Activated T-cell treated with anti-CD3 and anti-CD28 coated beads, Interleukin-2, amount 50 U/mL, for 24 hours (primary cell): ENCODE data around the gene ZNF385B.

Experiments
- DNase-seq: peaks from one replicate; pipeline ENCODE4 v3.0.0-alpha.2; 2020
- H3K27ac Mint-ChIP-seq: 2 replicates; pipeline ENCODE4 v1.8.0; 2020; ENCODE audit warnings: mild to moderate bottlenecking, mixed read lengths
- H3K27me3 Mint-ChIP-seq: 2 replicates; pipeline ENCODE4 v1.8.0; 2020; ENCODE audit warnings: mixed read lengths
- H3K36me3 Mint-ChIP-seq: 2 replicates; pipeline ENCODE4 v1.8.0; 2020; ENCODE audit warnings: low read depth, mixed read lengths
- H3K4me1 Mint-ChIP-seq: 2 replicates; pipeline ENCODE4 v1.8.0; 2020; ENCODE audit warnings: low read depth, mixed read lengths
- H3K4me3 Mint-ChIP-seq: 2 replicates; pipeline ENCODE4 v1.8.0; 2020; ENCODE audit warnings: mild to moderate bottlenecking, moderate library complexity, mixed read lengths
- H3K9me3 Mint-ChIP-seq: 2 replicates; pipeline ENCODE4 v1.8.0; 2020; ENCODE audit warnings: mixed read lengths

The ZNF385B gene

GRCh38 chr2:179528576-179529069 lies 332.8 kb downstream of the ZNF385B start:
- H3K27me3 Mint-ChIP-seq, result no peaks in the 10 kb centered on the region
- no peaks in the 10 kb centered on the region for H3K36me3 Mint-ChIP-seq
- H3K9me3 Mint-ChIP-seq, result no peaks in the 10 kb centered on the region
- DNase-seq, result no peak
- no peak overlapping the region for H3K27ac Mint-ChIP-seq
- H3K4me1 Mint-ChIP-seq, result no peaks in the 10 kb centered on the region
- no peak overlapping the region for H3K4me3 Mint-ChIP-seq

DNA sequence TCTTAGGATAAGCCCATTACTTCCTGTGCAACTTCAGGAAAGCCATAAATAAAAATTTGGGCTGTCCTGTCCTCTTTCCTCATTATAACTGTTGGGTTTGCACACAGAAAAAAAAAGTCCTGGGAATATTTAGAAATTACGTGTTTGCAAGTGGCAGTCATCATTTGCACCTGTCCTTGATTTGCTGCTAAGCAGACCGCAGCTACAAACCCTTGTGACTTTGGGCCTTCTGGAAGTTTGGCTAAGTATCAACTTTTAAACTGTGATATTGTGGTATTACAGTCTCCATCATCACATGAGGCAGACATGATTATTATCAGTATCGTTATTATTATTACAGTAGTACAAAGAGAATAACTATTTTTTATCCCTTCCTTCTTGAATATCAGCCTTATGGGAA lies 336.1 kb downstream of the ZNF385B start:
- Mint-ChIP-seq H3K9me3 (no peaks in the 10 kb centered on the region), H3K4me3 (no peak overlapping the region), H3K27ac (no peak overlapping the region), H3K36me3 (no peaks in the 10 kb centered on the region), H3K27me3 (no peaks in the 10 kb centered on the region), H3K4me1 (no peaks in the 10 kb centered on the region)
- DNase-seq, result no peak

DNA sequence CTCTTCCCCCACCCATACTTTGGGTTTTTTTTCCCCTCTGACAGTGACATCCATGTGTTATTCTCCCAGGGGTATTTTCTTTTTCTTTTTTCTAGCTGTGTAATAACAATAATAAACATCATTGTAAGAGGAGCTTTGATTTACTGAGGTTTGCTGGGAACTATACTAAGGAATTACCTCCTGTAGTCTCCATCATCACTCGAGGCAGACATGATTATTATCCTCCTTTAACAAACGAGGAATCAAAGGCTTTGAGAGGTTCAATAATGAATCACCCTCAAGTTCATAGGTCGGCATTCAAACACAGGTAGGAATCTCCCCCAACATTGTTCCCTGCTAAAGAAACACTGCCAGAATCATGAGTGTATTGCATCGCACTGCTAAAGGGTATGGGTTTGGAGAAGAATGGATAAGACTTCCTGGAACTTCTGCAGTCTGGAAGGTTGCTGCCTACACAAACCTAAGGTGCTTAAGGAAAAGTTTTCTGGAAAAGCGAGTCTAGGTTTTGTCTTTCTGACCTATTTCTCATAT lies 336.5 kb downstream of the ZNF385B start:
- no peak overlapping the region for H3K4me3 Mint-ChIP-seq
- H3K27me3 Mint-ChIP-seq, result no peaks in the 10 kb centered on the region
- DNase-seq, result no peak
- H3K36me3 Mint-ChIP-seq, result no peaks in the 10 kb centered on the region
- H3K27ac Mint-ChIP-seq, result no peak overlapping the region
- no peaks in the 10 kb centered on the region for H3K9me3 Mint-ChIP-seq
- no peaks in the 10 kb centered on the region for H3K4me1 Mint-ChIP-seq

GRCh38 chr2:179521944-179522343 lies 339.5 kb downstream of the ZNF385B start:
- no peaks in the 10 kb centered on the region for H3K36me3 Mint-ChIP-seq
- H3K9me3 Mint-ChIP-seq, result no peaks in the 10 kb centered on the region
- no peak overlapping the region for H3K27ac Mint-ChIP-seq
- H3K4me3 Mint-ChIP-seq, result no peak overlapping the region
- H3K4me1 Mint-ChIP-seq, result no peaks in the 10 kb centered on the region
- DNase-seq, result no peak
- no peaks in the 10 kb centered on the region for H3K27me3 Mint-ChIP-seq

DNA sequence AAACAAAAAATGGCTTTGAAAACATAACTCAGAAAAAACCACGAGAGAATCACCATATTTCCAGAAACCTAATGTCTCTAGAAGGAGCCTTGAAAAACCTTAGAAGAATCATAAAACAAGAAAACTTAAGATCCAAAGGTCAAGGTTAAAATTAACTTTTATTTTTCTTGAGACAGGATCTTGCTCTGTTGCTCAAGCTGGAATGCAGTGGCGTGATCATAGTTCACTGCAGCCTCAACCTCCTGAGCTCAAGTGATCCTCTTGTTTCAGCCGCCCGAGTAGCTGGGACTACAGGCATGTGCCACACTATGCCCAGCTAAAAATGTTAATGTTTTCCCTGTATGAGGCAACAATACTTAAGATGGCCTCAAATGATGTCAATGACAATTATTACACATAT lies 342.6 kb downstream of the ZNF385B start:
- DNase-seq, result no peak
- no peaks in the 10 kb centered on the region for H3K36me3 Mint-ChIP-seq
- H3K4me1 Mint-ChIP-seq, result no peaks in the 10 kb centered on the region
- H3K4me3 Mint-ChIP-seq, result no peak overlapping the region
- H3K9me3 Mint-ChIP-seq, result no peaks in the 10 kb centered on the region
- H3K27me3 Mint-ChIP-seq, result no peaks in the 10 kb centered on the region
- H3K27ac Mint-ChIP-seq, result no peak overlapping the region

GRCh38 chr2:179513181-179513580 lies 348.2 kb downstream of the ZNF385B start:
- no peak overlapping the region for H3K4me3 Mint-ChIP-seq
- no peaks in the 10 kb centered on the region for H3K36me3 Mint-ChIP-seq
- no peak for DNase-seq
- H3K27me3 Mint-ChIP-seq, result no peaks in the 10 kb centered on the region
- H3K27ac Mint-ChIP-seq, result no peak overlapping the region
- no peaks in the 10 kb centered on the region for H3K9me3 Mint-ChIP-seq
- no peaks in the 10 kb centered on the region for H3K4me1 Mint-ChIP-seq

- no peaks in the 10 kb centered on the region for H3K4me1 Mint-ChIP-seq
- no peaks in the 10 kb centered on the region for H3K9me3 Mint-ChIP-seq
- H3K36me3 Mint-ChIP-seq, result no peaks in the 10 kb centered on the region
- H3K4me3 Mint-ChIP-seq, result no peak overlapping the region
- DNase-seq, result no peak
- H3K27me3 Mint-ChIP-seq, result no peaks in the 10 kb centered on the region
- no peak overlapping the region for H3K27ac Mint-ChIP-seq
Measured at GRCh38 chr2:179512281-179513035, 349.0 kb downstream of the ZNF385B start.

DNA sequence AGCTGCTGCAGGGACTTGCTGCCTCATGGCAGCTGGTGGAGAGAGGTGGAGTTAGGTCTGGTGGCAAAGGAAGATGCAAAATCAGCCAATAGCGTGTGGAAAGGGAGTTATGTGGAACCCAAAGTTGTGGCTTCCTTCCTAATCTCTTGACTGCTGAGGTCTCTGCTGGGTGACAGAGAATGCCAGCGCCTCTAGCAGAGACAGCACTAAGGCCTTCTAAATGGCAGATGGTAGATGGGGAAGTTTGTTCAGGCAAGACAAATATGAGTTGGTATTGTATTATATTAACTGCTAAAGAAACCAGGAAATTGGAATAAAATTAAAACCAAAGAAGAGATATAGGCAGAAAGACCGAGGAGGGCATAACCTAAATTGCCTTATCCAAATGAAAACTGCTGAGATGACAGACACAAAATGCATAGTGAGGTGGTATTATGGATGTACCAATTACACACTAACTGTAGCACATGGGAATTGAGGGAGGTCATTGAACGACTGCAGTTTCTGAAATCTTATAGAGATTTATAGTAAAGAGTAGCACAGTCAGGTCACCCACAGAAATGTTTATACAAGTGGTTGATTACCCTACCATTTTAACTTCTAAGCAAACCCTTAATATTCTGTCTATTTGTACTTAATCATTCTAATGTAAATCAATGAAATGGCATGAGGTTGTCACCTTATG lies 350.2 kb downstream of the ZNF385B start:
- Mint-ChIP-seq H3K27me3 (no peaks in the 10 kb centered on the region), H3K9me3 (no peaks in the 10 kb centered on the region), H3K36me3 (no peaks in the 10 kb centered on the region), H3K27ac (no peak overlapping the region), H3K4me1 (no peaks in the 10 kb centered on the region), H3K4me3 (no peak overlapping the region)
- DNase-seq, result no peak

DNA sequence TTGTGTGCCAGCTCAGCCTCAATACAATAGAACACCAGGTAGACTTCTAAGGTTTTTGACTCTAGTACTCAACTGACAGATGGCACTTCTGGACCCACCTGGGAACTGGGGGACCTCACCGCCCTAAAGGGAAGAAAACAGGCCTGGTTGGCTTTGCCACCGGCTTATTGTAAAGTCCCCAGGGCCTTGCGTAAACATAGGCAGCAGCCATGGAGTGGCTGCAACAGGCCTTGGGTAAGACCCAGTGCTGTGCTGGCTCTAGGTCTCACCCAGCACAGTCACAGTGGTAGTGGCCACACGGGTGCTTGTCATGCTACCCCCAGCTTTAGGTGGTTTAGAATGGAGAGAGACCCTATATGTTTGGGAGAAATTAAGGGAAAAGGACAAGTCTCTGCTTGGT lies 366.1 kb downstream of the ZNF385B start:
- peaks cover 3% of the 10 kb centered on the region for H3K27me3 Mint-ChIP-seq
- no peaks in the 10 kb centered on the region for H3K36me3 Mint-ChIP-seq
- H3K27ac Mint-ChIP-seq, result no peak overlapping the region
- H3K4me1 Mint-ChIP-seq, result no peaks in the 10 kb centered on the region
- H3K4me3 Mint-ChIP-seq, result no peak overlapping the region
- peaks cover 3% of the 10 kb centered on the region for H3K9me3 Mint-ChIP-seq
- no peak for DNase-seq

GRCh38 chr2:179488563-179488962 lies 372.8 kb downstream of the ZNF385B start:
- H3K4me3 Mint-ChIP-seq, result no peak overlapping the region
- DNase-seq, result no peak
- H3K27me3 Mint-ChIP-seq, result no peaks in the 10 kb centered on the region

DNA sequence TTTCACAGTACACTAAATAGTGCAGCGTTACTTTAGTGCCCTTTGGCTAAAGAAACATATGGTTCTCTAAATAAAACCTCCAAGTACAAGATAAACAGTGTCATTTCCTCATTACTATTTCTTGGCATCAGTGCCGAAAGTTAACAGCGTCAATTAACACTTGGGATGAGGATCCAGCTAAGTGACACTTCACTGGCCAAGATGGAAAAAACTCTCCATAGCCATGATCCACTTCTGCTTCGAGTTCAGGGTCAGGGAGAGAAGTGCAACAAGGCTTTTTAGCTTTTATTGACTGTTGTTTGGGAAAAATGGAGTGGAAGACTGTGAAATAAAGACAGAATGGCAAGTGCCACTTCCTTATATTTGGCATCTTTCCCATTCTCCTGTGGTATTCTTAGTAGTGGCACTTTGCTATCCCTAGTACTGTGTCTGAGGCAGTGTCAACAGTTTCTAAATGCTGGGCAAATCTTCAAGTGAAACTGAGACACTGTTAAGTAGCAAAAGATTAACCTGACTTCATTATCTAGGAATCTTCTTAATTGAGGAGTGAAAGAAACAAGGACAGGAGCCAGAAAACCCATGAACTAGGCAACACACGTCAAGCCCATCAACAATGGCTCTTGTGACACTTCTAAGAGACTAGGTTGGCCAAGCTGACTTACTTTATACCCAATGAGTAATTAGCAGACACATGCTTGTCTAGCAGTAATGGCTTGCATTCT lies 374.2 kb downstream of the ZNF385B start:
- Mint-ChIP-seq H3K27me3 (no peaks in the 10 kb centered on the region), H3K27ac (no peak overlapping the region), H3K36me3 (no peaks in the 10 kb centered on the region), H3K4me1 (no peaks in the 10 kb centered on the region), H3K4me3 (no peak overlapping the region), H3K9me3 (no peaks in the 10 kb centered on the region)
- DNase-seq, result no peak

More at GRCh38 chr2:179488563-179488962, 372.8 kb downstream of the ZNF385B start:
- no peaks in the 10 kb centered on the region for H3K9me3 Mint-ChIP-seq
- no peaks in the 10 kb centered on the region for H3K4me1 Mint-ChIP-seq
- no peaks in the 10 kb centered on the region for H3K36me3 Mint-ChIP-seq
- no peak overlapping the region for H3K27ac Mint-ChIP-seq

- DNase-seq, result no peak
- Mint-ChIP-seq H3K4me1 (no peaks in the 10 kb centered on the region), H3K27ac (no peak overlapping the region), H3K9me3 (no peaks in the 10 kb centered on the region), H3K36me3 (no peaks in the 10 kb centered on the region), H3K27me3 (no peaks in the 10 kb centered on the region), H3K4me3 (no peak overlapping the region)
Measured at GRCh38 chr2:179483131-179483530, 378.3 kb downstream of the ZNF385B start.

DNA sequence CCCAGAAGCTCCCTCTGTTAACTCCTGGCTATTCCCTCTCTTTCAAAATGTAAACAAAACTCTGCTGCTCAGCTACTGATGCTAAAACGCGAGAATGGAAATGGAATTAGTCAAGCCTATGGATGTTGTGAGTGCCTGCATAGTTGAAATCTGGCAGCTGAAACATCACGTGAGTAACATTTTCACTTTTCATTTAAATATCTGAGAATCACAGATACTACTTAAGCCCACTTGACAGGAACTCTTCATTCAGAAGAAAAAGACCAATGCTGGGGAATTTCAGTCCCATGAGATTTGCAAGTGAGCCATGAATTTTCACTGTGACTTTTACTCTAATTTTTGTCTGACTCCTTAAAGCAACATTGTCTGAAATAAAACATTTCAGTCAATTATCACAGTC lies 381.5 kb downstream of the ZNF385B start:
- Mint-ChIP-seq H3K27ac (no peak overlapping the region), H3K27me3 (no peaks in the 10 kb centered on the region), H3K4me1 (no peaks in the 10 kb centered on the region), H3K9me3 (no peaks in the 10 kb centered on the region), H3K36me3 (no peaks in the 10 kb centered on the region), H3K4me3 (no peak overlapping the region)
- DNase-seq, result no peak

DNA sequence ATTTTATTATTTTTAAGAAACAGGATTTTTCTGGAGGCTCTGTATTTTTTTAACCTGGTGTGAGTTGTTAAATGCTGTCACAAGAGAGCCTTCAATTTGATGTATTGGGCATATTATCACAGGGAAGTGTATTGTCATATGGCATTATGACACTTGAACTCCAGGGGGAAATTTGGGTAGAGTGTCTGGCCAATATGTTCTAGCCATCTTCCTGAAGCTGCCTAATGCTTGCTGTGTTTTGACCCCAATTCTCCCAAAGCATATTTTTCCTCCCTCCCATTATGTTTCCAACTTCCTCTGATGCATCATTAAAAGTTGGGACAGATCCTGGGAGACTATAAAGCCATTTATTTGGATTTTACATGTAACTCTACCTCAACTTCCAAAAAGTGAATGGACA lies 382.6 kb downstream of the ZNF385B start:
- no peak overlapping the region for H3K4me3 Mint-ChIP-seq
- no peak overlapping the region for H3K27ac Mint-ChIP-seq
- DNase-seq, result no peak
- H3K27me3 Mint-ChIP-seq, result peaks cover 3% of the 10 kb centered on the region
- H3K4me1 Mint-ChIP-seq, result no peaks in the 10 kb centered on the region
- H3K9me3 Mint-ChIP-seq, result no peaks in the 10 kb centered on the region
- H3K36me3 Mint-ChIP-seq, result no peaks in the 10 kb centered on the region

DNA sequence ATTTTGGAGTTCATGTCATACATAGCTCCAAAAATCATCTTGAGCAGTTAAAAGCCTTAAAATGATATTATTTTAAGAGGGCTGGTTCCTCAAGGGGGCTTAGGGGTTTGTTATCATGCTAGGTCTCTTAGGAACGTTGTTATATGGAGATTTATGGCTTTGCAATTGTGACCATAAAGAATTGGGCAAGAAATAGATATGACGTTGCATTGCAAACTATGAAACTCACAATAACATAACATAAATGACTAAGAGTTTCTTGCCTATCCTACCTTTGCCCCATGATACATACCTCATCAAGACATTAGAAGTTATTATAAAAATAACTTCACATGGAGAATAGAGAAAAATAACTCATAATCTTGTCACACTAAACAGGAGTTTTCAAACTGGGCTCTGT lies 390.4 kb downstream of the ZNF385B start:
- Mint-ChIP-seq H3K4me1 (peaks cover 2% of the 10 kb centered on the region), H3K36me3 (no peaks in the 10 kb centered on the region), H3K4me3 (no peak overlapping the region), H3K9me3 (no peaks in the 10 kb centered on the region), H3K27me3 (peaks cover 6% of the 10 kb centered on the region), H3K27ac (no peak overlapping the region)
- DNase-seq, result no peak
